HK-2 (cell line): ENCODE results near the gene NOP9.

Experiments
- DNase-seq: peaks from one replicate; pipeline ENCODE4 v3.0.0-alpha.2; 2018; ENCODE audit not compliant: unreplicated experiment

The NOP9 gene

DNA sequence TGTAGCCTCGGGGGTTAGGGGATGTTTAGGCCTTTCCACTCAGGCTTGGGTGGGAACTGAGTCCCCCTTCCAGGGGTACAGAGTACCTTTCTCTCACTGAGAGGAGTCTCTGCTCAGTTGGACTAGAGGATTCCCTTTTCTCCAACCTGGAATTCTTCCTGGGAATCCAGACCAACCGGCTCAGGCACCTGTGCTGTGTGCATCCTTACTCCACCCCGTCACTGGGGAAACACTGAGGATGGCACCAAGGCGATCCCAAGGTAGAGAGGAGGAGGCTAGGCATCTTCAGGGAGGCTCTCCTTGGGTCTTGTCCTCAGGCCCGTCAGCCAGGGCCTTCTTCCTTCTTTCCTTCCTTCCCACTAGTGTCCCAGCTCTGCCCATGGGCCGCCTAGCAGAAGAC is 35.8 kb upstream of the NOP9 start:
- DNase-seq: no peak

- no peak for DNase-seq
Observed at GRCh38 chr14:24264298-24264697, 35.4 kb upstream of the NOP9 start.

DNA sequence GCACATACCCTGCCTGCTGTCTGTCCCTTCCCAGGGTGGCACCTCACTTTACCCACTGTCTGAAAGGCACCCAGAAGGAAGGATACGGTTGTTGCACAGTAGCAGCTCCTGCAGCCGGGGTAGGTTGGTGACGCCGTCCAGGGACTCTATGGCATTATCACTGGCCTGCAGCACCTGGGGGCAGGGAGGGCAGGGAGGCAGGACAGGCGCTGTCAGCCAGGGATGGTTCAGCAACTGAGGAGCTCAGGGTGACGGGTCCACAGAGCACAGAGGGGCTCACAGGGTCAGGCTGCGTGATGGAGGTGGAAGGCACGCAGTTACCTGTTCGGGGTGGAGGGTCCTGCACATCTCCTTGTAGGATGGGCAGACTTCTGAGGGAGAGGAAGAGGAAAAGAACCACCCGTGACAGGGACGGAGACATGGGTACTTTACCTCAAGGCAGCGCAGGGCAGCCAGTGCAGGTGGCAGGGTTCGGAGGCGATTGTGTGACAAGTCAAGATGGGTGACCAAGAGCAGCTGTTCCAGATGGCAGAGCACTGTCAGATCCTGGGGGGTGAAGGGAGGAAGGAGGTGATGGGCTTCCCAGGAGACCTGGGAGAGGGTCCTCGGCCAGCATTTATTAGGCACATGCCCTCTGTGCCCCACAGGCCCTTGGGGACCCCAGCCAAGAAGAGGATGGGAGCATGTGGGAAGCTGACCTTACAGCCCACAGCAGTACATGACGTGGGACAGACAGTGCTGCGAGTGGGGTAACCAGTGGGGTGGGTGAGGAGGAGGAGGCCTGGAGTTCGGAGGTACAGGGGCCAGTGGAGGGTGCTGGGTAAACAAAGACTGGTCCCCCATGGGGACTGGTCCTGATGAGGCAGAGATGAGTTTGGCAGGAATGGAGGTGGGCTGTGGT is 33.1 kb upstream of the NOP9 start:
- no peak for DNase-seq

GRCh38 chr14:24267516-24267915 is 32.1 kb upstream of the NOP9 start:
- DNase-seq: no peak

DNA sequence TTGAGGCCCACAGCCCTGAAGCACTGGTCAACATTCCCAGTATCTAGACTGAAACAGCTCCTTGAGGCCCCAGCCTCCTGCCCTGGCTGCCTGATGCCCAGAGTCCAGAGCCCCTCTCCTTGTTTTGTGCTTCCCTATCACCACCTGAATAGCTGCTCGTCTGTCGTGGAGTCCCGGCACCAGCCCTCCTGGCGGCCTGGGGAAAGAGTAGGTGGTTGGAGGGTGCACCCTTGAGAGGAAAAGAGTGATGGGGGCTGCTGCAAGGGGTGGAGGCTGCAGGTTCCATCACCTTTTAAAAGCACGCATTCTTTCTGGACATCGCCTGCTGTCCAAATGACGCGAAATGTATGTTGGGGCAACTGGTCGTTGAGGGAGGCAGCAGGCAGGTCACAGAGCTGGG is 31.4 kb upstream of the NOP9 start:
- no peak for DNase-seq

DNA sequence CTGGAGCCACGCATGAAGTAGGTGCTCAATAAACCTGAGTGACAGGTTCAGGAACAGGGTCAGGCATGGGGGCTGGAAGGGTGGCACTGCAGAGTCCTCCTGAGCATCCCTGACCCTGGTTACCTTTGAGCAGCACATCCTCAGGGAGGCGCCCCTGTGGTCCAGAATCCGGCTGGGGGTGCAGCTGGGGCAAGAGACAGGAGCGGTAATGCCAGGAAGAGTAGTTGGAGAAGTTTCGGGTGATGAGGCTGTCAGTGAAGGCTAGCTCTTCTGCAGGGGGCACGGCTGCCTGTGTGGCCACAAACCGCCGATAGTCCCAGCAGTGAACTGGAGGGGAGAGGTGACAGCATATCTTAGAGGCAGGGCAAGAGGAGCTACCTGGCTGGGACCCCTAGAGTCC is 30.3 kb upstream of the NOP9 start:
- no peak for DNase-seq

- no peak for DNase-seq
Observed at GRCh38 chr14:24269910-24270536, 29.6 kb upstream of the NOP9 start.

- no peak for DNase-seq
Observed at GRCh38 chr14:24270537-24271133, 29.0 kb upstream of the NOP9 start.

DNA sequence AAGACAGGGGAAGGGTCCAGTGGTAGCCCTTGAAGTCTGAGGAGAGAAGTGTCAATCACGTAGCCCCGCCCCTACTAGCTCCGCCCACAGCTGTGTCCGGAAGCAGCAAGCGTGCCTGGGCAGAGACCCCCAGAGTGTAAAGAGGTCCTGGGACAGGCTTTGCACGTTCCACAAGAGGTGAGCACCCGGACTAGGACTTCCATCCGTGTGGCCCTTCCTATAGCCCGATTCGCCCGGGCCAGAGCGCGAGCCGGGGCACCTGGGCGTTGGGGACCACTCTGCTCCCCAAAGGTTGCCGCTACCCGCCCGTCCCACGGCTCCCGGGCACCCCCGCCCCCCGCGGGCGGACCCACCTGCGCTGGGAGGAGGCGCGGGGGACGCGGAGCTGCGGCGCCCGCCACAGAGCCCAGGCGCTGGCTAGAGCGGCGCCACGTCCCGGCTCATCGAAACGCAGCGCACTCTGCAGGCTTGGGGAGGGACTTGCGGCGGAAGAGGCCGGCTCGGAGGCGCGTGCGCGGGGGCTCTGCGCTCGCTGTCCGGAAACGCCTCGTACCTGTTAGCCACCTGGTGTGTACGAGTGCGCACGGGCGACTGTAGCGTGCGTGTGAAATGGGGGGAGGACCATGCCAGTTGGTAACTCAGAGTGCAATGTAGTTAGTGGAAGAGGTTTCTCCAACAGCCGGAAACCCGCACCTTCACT is 28.4 kb upstream of the NOP9 start, which contains the start of gene RABGGTA:
RABGGTA (minus strand) TSS at position 464 of the 700 bp plus-strand sequence. CDS start 482 bp downstream, outside the sequence.
- peak; percentile 85 for DNase-seq

DNA sequence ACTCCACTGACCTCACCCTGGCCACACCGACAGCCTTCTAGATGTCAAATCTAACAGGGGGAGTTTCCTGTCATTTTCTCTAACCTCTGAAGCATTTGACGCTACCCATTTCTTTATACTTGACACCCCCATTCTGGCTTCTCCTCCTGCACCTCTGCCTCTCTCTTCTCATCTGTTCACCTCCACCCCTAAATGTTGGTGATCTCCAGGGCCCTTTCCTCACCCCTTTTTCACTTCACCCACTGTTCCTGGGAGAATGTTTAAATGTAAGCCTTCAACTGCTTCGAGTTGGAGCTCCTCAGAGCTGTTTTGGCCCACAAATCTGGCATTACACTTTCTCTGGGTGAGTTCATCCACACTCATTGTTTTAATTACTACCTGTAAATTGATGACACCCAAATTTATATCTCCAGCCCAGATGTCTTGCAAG is 27.8 kb upstream of the NOP9 start:
- DNase-seq: no peak

- DNase-seq: no peak
Observed at GRCh38 chr14:24272467-24272866, 27.2 kb upstream of the NOP9 start.

DNA sequence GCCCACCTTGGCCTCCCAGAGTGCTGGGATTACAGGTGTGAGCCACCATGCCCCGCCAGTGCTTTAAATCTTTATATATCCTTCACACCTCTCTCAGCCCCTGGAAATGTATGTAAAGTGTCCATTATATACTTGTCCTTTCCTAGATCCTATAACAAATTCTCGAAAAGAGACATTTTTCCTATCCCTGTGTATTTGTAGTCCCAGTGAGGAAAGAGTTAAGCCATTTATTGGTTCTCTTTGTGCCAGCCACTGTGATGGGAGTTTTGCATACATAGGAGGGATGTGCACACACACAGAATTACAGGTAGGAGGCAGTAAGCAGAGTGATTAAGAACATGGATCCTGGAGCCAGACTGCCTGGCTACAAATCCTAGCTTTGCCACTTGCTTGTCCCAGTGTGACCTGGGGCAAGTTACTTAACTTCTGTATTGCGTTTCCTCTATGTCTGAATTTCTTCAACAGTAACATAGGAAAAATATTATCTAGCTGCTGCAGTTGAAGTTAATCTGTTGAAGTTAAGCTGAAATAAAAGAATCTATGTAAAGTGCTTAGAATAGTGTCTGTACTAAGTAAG is 26.1 kb upstream of the NOP9 start:
- DNase-seq: no peak

DNA sequence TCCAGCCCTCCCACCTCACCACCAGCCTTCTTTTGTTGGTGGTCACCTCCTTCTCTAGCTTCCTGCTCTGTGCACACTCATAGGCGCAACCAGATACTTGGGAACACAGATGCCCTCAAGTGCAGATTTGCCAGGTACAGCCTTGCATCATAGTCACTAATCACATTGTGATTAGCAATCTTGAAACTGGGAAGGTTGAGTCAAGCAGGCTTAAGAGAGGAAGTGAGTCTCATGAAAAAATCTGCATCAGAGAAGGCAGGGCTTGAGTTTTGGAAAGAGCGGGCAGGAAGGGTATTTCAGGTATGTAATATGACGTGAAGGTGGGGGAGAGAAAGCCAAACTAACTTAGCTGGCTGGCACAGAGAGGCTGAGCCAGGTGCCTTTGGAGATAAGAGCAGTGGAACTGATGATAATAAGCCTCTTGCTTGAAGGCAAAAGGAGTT is 25.5 kb upstream of the NOP9 start:
- no peak for DNase-seq

GRCh38 chr14:24277071-24277470 is 22.6 kb upstream of the NOP9 start:
- no peak for DNase-seq

DNA sequence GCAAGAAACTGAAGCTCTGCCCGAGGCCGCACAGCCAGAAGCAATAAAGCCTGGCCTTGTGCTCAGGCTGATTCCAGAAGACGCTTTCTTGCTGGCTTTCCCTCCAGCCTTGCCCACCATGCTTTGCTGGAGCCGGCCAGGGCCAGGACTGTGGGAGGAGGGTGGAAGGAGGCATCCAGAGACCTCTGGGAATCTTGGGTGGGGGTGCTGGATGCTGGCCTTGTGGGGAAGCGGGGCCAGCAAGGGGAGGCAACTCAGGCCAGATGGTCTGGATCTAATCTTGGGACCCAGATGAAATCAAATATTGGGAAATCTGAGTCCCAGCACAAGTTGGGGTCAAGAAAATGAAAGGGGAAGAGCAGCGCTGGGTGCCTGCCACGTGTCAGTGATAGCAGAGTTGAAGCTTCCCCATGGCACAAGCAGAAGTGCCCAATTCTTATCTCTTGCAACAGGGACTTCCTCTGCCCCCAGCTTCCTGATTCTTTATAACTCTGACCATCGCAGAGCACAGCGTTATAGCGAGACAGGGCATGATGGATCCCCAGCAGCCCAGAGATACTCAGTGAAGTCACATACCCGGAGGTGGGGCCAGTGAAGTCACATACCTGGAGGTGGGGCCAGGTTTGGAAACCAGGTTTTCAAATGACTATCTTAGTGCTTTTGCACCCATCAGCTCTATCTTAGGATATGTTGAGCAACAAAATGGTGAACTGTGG is 21.9 kb upstream of the NOP9 start:
- DNase-seq: no peak

GRCh38 chr14:24278424-24278823 is 21.2 kb upstream of the NOP9 start:
- no peak for DNase-seq

DNA sequence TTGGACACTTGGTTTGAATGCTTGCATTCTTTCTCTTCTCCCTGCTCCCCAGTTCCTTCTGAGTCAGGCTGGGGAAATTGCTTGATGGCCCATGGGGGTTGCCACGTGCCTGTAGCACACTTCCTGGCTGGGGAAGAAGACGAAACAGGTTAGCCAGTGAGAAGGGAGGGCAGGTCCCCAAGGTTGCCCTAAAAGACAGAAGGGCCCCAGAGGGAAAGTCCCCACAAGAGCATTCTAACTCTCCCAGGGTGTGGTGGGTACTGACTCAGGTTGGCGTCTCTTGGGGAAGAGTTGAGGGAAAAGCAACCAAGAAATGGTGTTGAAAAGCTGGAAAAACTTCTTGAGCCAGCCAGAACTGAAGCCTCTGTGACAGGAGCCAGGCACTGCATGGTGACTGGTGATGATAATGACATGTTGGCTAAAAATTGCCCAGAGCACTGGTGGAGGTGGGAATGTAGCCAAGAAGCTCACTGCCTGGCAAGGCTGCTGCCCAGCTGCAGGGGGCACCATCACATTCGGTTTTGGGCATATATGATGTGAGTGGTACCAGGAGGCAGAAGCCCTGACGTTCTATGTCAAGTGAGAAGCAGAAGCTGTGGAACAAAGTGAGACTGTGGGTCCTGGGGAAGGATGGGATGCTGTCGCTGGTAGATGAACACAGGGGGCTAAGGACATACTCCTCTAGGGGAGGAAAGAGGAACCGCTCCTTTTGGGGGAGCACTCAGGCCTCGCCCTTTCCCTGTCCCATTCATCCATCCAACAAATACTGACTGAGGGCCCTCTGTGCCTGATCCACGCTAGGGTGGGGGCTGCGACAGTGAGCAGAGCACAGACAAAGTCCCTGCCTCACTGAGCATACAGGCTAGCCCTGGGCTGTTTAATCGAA is 20.1 kb upstream of the NOP9 start:
- DNase-seq: peak; percentile 30

- no peak for DNase-seq
Observed at GRCh38 chr14:24280797-24281460, 18.7 kb upstream of the NOP9 start.

- DNase-seq: no peak
Observed at GRCh38 chr14:24281636-24282035, 18.0 kb upstream of the NOP9 start.
